Common myeloid progenitor, CD34-positive (primary cell): Measurements from ENCODE around the gene RBPJ.

Source experiments
- CTCF ChIA-PET: fragments of 350-600 bp; sonication (Branson Sonifier 250); formaldehyde crosslinking; loops from one replicate; lab custom pipeline; 2021; ENCODE audit warnings: antibody characterized with exemption; lab: Charles Lee
- POLR2A ChIA-PET: fragments of 350-600 bp; sonication (Branson Sonifier 250); formaldehyde crosslinking; loops from one replicate; lab custom pipeline; 2021; ENCODE audit warnings: antibody characterized with exemption; lab: Charles Lee
- DNase-seq, 3 donors: peaks; one replicate each; pipeline versions ENCODE4 v3.0.0 to v3.0.0-alpha.2; 2013
- H3K27ac ChIP-seq, 2 experiments: 1 replicate in 1 of 2; 2 replicates in 1 of 2; pipeline ENCODE4 v1.7.0; 2013; ENCODE audit warnings: inconsistent platforms in 2 of 2, low read length in 2 of 2, mild to moderate bottlenecking in 2 of 2, low read depth in 1 of 2, moderate library complexity in 1 of 2; ENCODE audit not compliant: severe bottlenecking in 2 of 2, insufficient read depth in 1 of 2, poor library complexity in 1 of 2
- H3K27me3 ChIP-seq, 5 experiments: replicated peaks in 2 of 5; 1 replicate in 3 of 5; 2 replicates in 2 of 5; pipeline versions ENCODE4 v1.6.1 to v1.7.0; 2013; ENCODE audit warnings: low read length in 4 of 5, mild to moderate bottlenecking in 2 of 5, moderate library complexity in 2 of 5, inconsistent platforms in 1 of 5; ENCODE audit not compliant: insufficient read depth in 5 of 5, control insufficient read depth in 4 of 5
- H3K36me3 ChIP-seq, 4 experiments: 1 replicate in 2 of 4; 2 replicates in 2 of 4; pipeline versions ENCODE4 v1.6.1 to v1.7.0; 2013; ENCODE audit warnings: low read length in 3 of 4, control low read depth in 1 of 4, mild to moderate bottlenecking in 1 of 4; ENCODE audit not compliant: control insufficient read depth in 4 of 4, insufficient read depth in 4 of 4
- H3K4me1 ChIP-seq, 4 experiments: 1 replicate in 3 of 4; 2 replicates in 1 of 4; pipeline versions ENCODE4 v1.6.1 to v1.7.1; 2013; ENCODE audit warnings: low read length in 3 of 4, mild to moderate bottlenecking in 3 of 4, control low read depth in 1 of 4, inconsistent platforms in 1 of 4, moderate library complexity in 1 of 4; ENCODE audit not compliant: control insufficient read depth in 4 of 4, insufficient read depth in 4 of 4; ENCODE audit errors: control extremely low read depth in 1 of 4
- H3K4me3 ChIP-seq, 7 experiments: 1 replicate in 4 of 7; 2 replicates in 3 of 7; pipeline versions ENCODE4 v1.5.1 to v1.7.0; 2013; ENCODE audit warnings: mild to moderate bottlenecking in 7 of 7, low read length in 6 of 7, moderate library complexity in 6 of 7, inconsistent platforms in 2 of 7, low read depth in 2 of 7, control low read depth in 1 of 7; ENCODE audit not compliant: insufficient read depth in 4 of 7, control insufficient read depth in 1 of 7; ENCODE audit errors: extremely low read depth in 1 of 7
- H3K9me3 ChIP-seq, 5 experiments: 1 replicate in 4 of 5; 2 replicates in 1 of 5; pipeline versions ENCODE4 v1.6.1 to v1.7.1; 2013; ENCODE audit warnings: low read length in 4 of 5, mild to moderate bottlenecking in 2 of 5, inconsistent platforms in 1 of 5, low read depth in 1 of 5, moderate library complexity in 1 of 5; ENCODE audit not compliant: control insufficient read depth in 4 of 5, insufficient read depth in 2 of 5; ENCODE audit errors: control extremely low read depth in 1 of 5
- WGBS: methylation state at CpG from one replicate; pipeline ENCODE4 v1.1.5; 2013; ENCODE audit not compliant: insufficient coverage; 5-methylcytosine and 5-hydroxymethylcytosine counted together

The RBPJ gene

GRCh38 chr4:26410385-26411293 is 89.8 kb downstream of the RBPJ start:
- WGBS, result 0% methylated on average over 1 of the region's 2 CpGs
- POLR2A ChIA-PET, result no interaction called here
- CTCF ChIA-PET, result interaction anchor here (0.7 to 5.9 kb wide), 16 partner anchors 10 to 421 kb away, joined by 3 to 78 read pairs (median 4); no protein-coding TSS in a partner anchor
- Histone ChIP-seq H3K4me3 (no peak overlapping the region), H3K27me3 (no peaks in the 10 kb centered on the region), H3K9me3 (peaks cover 3 to 14% (median 7%) of the 10 kb centered on the region in 5 experiments), H3K27ac (no peak overlapping the region), H3K4me1 (no peaks in the 10 kb centered on the region), H3K36me3 (peaks cover 10 to 23% (median 18%) of the 10 kb centered on the region in 4 experiments)
- peak; percentile 50 to 75 (median 70) for DNase-seq

- no peak for DNase-seq
- Histone ChIP-seq H3K9me3 (no peaks in the 10 kb centered on the region), H3K4me1 (no peaks in the 10 kb centered on the region), H3K27ac (no peak overlapping the region), H3K4me3 (no peak overlapping the region), H3K27me3 (no peaks in the 10 kb centered on the region), H3K36me3 (peaks cover 7 to 12% (median 11%) of the 10 kb centered on the region in 4 experiments)
- WGBS, result 98% methylated on average over 7 of the region's 7 CpGs
- CTCF ChIA-PET, result interaction anchor here (1.0 to 5.9 kb wide), 4 partner anchors 16 to 83 kb away, joined by 3 to 24 read pairs (median 6); no protein-coding TSS in a partner anchor
- POLR2A ChIA-PET, result no interaction called here
These were observed 91.9 kb downstream of the RBPJ start for GRCh38 chr4:26412381-26413372.

DNA sequence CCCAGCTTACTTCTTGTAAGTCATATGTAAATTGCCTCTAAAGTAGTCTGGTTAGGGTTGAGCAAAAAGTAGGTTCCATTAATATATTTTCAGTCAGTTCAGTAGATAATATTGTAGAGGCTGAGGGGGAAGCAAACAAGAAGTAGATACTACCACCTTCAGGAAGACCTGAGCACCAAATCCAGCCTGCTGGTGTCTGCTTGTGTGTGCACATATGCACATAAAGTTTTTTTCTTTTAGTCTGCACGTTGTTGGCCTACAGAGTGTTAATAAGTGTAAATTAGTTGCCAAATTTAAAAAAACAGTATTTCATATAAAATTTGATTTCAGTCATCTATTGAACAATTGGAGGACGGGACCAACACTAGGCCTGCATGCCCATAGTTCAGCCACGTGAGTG is 92.8 kb downstream of the RBPJ start:
- CTCF ChIA-PET, result interaction anchor here (0.7 to 1.4 kb wide), 5 partner anchors 44 to 354 kb away, joined by 3 to 8 read pairs (median 3); no protein-coding TSS in a partner anchor
- POLR2A ChIA-PET, result no interaction called here
- Histone ChIP-seq H3K9me3 (no peaks in the 10 kb centered on the region), H3K36me3 (peaks cover 7 to 12% (median 9%) of the 10 kb centered on the region in 4 experiments), H3K27me3 (no peaks in the 10 kb centered on the region), H3K4me1 (no peaks in the 10 kb centered on the region), H3K27ac (no peak overlapping the region), H3K4me3 (no peak overlapping the region)
- 100% methylated on average over 2 of the region's 3 CpGs for WGBS
- DNase-seq, result peak in 2 of 3 donors; percentile 7 to 17

- Histone ChIP-seq H3K4me3 (no peak overlapping the region), H3K27me3 (no peaks in the 10 kb centered on the region), H3K9me3 (peaks cover 0 to 2% (median 0%) of the 10 kb centered on the region in 5 experiments), H3K27ac (no peak overlapping the region), H3K36me3 (peaks cover 7 to 26% (median 17%) of the 10 kb centered on the region in 4 experiments), H3K4me1 (peaks cover 0 to 3% (median 0%) of the 10 kb centered on the region in 4 experiments)
- WGBS, result no CpG with 5 or more reads among the region's 1 CpG
- CTCF ChIA-PET, result no interaction called here
- POLR2A ChIA-PET, result no interaction called here
- DNase-seq, result no peak
These were observed 97.3 kb downstream of the RBPJ start for GRCh38 chr4:26418107-26418506.

- ChIA-PET CTCF (no interaction called here), POLR2A (no interaction called here)
- 98% methylated on average over 9 of the region's 9 CpGs for WGBS
- no peak for DNase-seq
- Histone ChIP-seq H3K4me1 (peaks cover 0 to 3% (median 0%) of the 10 kb centered on the region in 4 experiments), H3K27ac (no peak overlapping the region), H3K9me3 (peaks cover 0 to 3% (median 0%) of the 10 kb centered on the region in 5 experiments), H3K36me3 (peaks cover 7 to 29% (median 19%) of the 10 kb centered on the region in 4 experiments), H3K27me3 (no peaks in the 10 kb centered on the region), H3K4me3 (no peak overlapping the region)
These were observed 98.0 kb downstream of the RBPJ start for GRCh38 chr4:26418850-26419249.

DNA sequence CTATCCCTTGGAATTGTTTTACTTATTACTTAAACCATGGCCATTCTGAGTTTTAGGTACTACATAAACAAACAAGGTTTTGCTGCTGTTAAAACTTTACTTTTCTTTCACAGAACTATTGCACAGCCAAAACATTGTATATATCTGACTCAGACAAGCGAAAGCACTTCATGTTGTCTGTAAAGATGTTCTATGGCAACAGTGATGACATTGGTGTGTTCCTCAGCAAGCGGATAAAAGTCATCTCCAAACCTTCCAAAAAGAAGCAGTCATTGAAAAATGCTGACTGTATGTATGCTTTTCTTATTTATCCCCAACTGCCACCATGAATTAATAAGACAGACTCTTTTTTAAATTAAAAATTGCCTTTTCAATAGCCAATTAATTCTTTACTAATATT is 99.6 kb downstream of the RBPJ start:
- Histone ChIP-seq H3K36me3 (peaks cover 7 to 41% (median 21%) of the 10 kb centered on the region in 4 experiments), H3K27me3 (no peaks in the 10 kb centered on the region), H3K4me1 (peaks cover 0 to 3% (median 0%) of the 10 kb centered on the region in 4 experiments), H3K9me3 (peaks cover 0 to 3% (median 0%) of the 10 kb centered on the region in 5 experiments), H3K4me3 (no peak overlapping the region), H3K27ac (no peak overlapping the region)
- no CpG with 5 or more reads among the region's 2 CpGs for WGBS
- DNase-seq, result no peak
- ChIA-PET CTCF (no interaction called here), POLR2A (no interaction called here)
